HFFc6 (cell line): ENCODE results near the gene SPHK2. TPM values are rescaled to one million over a fixed set of nuclear protein-coding genes. Genes with fewer than 3 reads are reported as not detected.
"Not testable (repeated sequence)": the region's sequence is repeated elsewhere in the genome, so short reads cannot be mapped to it uniquely, and the experiment has no call there.

Experiments
- DNase-seq: peaks from one replicate; pipeline ENCODE4 v3.0.0-alpha.2; 2018
- H3K27ac Mint-ChIP-seq: 2 replicates; pipeline ENCODE4 v1.8.0; 2020; ENCODE audit warnings: mild to moderate bottlenecking, mixed read lengths
- H3K27me3 Mint-ChIP-seq: 2 replicates; pipeline ENCODE4 v1.8.0; 2021; ENCODE audit warnings: mild to moderate bottlenecking, moderate library complexity, mixed read lengths; ENCODE audit not compliant: insufficient read depth
- H3K36me3 Mint-ChIP-seq: 2 replicates; pipeline ENCODE4 v1.8.0; 2021; ENCODE audit warnings: low read depth, mixed read lengths
- H3K4me1 Mint-ChIP-seq: 2 replicates; pipeline ENCODE4 v1.8.0; 2020; ENCODE audit warnings: low read depth, mixed read lengths
- H3K4me3 Mint-ChIP-seq: 2 replicates; pipeline ENCODE4 v1.8.0; 2020; ENCODE audit warnings: mild to moderate bottlenecking, moderate library complexity, mixed read lengths
- H3K9me3 Mint-ChIP-seq: 2 replicates; pipeline ENCODE4 v1.8.0; 2020; ENCODE audit warnings: mild to moderate bottlenecking, mixed read lengths
- total RNA-seq, 6 experiments: library from RNA; stranded (reverse); fragmentation: NEBNext Ultra II Directional; extraction: Animal tissue kit (Norgen Biotek cat#: 25700); gene quantifications; 2 replicates in 1 of 6; 3 replicates in 5 of 6; pipeline ENCODE4 v1.2.3, GENCODE V29; 2021
- TF ChIP-seq, protein P1 (sequence below): fragments of 200-600 bp; sonication (generic); IDR thresholded peaks from 2 replicates; pipeline ENCODE4 v1.5.0; 2021; ENCODE audit warnings: antibody characterized with exemption, mild to moderate bottlenecking

SPHK2 gene
- total RNA-seq, 6 experiments from 2014 or later, result 20.1 to 34.0 (median 23.4) TPM

DNA sequence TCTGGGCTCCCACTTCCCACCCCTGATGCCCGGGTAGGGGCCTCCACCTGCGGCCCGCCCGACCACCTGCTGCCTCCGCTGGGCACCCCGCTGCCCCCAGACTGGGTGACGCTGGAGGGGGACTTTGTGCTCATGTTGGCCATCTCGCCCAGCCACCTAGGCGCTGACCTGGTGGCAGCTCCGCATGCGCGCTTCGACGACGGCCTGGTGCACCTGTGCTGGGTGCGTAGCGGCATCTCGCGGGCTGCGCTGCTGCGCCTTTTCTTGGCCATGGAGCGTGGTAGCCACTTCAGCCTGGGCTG lies 9.9 kb downstream of the SPHK2 start:
- peaks cover 29% of the 10 kb centered on the region for H3K4me1 Mint-ChIP-seq
- DNase-seq, result no peak
- TF ChIP-seq, protein P1, sequence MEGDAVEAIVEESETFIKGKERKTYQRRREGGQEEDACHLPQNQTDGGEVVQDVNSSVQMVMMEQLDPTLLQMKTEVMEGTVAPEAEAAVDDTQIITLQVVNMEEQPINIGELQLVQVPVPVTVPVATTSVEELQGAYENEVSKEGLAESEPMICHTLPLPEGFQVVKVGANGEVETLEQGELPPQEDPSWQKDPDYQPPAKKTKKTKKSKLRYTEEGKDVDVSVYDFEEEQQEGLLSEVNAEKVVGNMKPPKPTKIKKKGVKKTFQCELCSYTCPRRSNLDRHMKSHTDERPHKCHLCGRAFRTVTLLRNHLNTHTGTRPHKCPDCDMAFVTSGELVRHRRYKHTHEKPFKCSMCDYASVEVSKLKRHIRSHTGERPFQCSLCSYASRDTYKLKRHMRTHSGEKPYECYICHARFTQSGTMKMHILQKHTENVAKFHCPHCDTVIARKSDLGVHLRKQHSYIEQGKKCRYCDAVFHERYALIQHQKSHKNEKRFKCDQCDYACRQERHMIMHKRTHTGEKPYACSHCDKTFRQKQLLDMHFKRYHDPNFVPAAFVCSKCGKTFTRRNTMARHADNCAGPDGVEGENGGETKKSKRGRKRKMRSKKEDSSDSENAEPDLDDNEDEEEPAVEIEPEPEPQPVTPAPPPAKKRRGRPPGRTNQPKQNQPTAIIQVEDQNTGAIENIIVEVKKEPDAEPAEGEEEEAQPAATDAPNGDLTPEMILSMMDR, result no peak
- no peak overlapping the region for H3K27ac Mint-ChIP-seq
- no peak overlapping the region for H3K4me3 Mint-ChIP-seq
- no peaks in the 10 kb centered on the region for H3K36me3 Mint-ChIP-seq
- no peaks in the 10 kb centered on the region; the same call in none of the 2 replicates for H3K27me3 Mint-ChIP-seq
- no peaks in the 10 kb centered on the region for H3K9me3 Mint-ChIP-seq

DNA sequence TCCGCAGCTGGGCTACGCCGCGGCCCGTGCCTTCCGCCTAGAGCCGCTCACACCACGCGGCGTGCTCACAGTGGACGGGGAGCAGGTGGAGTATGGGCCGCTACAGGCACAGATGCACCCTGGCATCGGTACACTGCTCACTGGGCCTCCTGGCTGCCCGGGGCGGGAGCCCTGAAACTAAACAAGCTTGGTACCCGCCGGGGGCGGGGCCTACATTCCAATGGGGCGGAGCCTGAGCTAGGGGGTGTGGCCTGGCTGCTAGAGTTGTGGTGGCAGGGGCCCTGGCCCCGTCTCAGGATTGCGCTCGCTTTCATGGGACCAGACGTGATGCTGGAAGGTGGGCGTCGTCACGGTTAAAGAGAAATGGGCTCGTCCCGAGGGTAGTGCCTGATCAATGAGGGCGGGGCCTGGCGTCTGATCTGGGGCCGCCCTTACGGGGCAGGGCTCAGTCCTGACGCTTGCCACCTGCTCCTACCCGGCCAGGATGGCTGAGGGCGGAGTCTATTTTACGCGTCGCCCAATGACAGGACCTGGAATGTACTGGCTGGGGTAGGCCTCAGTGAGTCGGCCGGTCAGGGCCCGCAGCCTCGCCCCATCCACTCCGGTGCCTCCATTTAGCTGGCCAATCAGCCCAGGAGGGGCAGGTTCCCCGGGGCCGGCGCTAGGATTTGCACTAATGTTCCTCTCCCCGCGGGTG lies 10.4 kb downstream of the SPHK2 start:
- H3K27ac Mint-ChIP-seq, result no peak overlapping the region
- TF ChIP-seq, protein P1, result no peak
- H3K4me3 Mint-ChIP-seq, result no peak overlapping the region

DNA sequence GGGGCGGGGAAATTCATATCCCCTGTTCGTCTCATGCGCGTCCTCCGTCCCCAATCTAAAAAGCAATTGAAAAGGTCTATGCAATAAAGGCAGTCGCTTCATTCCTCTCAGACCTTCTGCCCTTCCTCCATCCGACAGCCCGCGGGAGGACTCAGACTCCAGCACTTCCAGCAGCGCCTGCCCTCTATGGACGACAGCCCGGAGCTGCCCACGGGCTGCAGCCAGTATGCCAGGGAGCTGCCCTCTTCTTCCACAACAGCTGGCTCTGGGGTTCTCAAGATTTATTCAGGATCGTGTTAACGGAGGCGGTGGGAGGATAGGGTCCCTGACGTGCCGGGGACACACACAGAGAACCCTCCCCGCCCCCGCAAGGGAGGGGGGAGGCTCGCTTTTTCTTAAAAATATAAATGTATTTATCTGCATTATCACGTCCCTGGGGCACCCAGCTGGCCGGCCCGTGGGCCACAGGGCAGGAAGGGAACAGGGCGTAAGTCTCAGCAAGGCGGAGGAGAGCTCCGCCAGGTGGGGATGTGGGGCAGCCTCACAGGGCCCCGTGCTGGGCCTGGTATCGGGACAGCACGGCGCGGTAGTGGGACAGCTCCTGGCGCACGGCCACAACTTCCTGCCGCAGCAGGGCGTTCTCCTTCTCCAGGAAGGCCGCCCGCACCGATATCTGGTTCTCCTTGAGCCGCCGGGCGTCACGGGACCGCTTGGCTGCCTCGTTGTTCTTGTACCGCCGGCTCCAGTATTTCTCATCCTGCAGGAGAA lies 11.2 kb downstream of the SPHK2 start:
- no peaks in the 10 kb centered on the region; the same call in none of the 2 replicates for H3K27me3 Mint-ChIP-seq
- 0 out of 2 replicates have a peak overlapping the region, but pooled peaks have one; percentile 30 for H3K4me3 Mint-ChIP-seq
- TF ChIP-seq, protein P1, result no peak
- no peak for DNase-seq
- peaks cover 32% of the 10 kb centered on the region for H3K4me1 Mint-ChIP-seq
- no peaks in the 10 kb centered on the region for H3K36me3 Mint-ChIP-seq
- no peaks in the 10 kb centered on the region for H3K9me3 Mint-ChIP-seq
- no peak overlapping the region for H3K27ac Mint-ChIP-seq

More for the DNA sequence above, 10.4 kb downstream of the SPHK2 start:
- DNase-seq, result no peak
- Mint-ChIP-seq H3K9me3 (no peaks in the 10 kb centered on the region), H3K27me3 (no peaks in the 10 kb centered on the region; the same call in none of the 2 replicates), H3K36me3 (no peaks in the 10 kb centered on the region), H3K4me1 (peaks cover 34% of the 10 kb centered on the region)

DNA sequence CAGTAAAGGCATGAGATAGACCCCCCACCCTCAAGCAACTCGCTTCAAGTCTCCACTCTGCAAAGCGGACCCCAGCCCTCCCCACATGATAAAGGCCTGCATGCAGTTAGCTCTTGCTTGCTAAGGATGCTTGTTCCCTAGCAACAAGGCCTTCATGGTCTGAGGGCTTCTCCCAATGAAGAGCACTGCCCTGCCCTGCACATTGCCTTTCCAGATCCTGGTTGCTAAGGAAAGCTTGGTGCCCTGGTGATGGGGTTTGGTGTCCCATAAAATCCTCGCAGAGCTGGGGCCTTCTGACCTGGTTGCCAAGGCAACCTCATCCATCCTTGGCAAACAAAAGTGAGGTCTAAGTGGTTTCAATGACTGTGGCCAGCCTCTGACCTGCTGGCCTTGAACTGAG lies 11.9 kb downstream of the SPHK2 start:
- no peaks in the 10 kb centered on the region for H3K9me3 Mint-ChIP-seq
- DNase-seq, result peak; percentile 34
- H3K27me3 Mint-ChIP-seq, result peaks cover 2% of the 10 kb centered on the region
- TF ChIP-seq, protein P1, result no peak
- H3K4me1 Mint-ChIP-seq, result peaks cover 36% of the 10 kb centered on the region
- H3K36me3 Mint-ChIP-seq, result no peaks in the 10 kb centered on the region
- H3K4me3 Mint-ChIP-seq, result no peak overlapping the region
- H3K27ac Mint-ChIP-seq, result 0 out of 2 replicates have a peak overlapping the region, but pooled peaks have one; percentile 11

DNA sequence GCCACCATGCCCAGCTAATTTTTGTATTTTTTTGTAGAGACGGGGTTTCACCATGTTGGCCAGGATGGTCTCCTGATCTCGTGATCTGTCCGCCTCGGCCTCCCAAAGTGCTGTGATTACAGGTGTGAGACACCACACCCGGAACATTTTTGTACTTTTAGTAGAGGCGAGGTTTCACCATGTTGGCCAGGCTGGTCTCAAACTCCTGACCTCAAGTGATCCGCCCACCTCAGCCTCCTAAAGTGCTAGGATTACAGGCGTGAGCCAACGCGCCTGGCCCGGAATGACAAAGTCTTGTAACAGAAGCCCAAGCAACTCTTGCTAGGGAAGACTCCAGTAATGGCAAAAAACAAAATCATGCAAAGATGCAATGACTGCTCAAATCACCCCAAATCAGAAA lies 13.0 kb downstream of the SPHK2 start:
- Mint-ChIP-seq H3K27ac (peak overlapping the region; percentile 51), H3K4me1 (peaks cover 37% of the 10 kb centered on the region)
- not testable (repeated sequence) for H3K27me3 Mint-ChIP-seq, DNase-seq, H3K9me3 Mint-ChIP-seq, H3K36me3 Mint-ChIP-seq, H3K4me3 Mint-ChIP-seq

DNA sequence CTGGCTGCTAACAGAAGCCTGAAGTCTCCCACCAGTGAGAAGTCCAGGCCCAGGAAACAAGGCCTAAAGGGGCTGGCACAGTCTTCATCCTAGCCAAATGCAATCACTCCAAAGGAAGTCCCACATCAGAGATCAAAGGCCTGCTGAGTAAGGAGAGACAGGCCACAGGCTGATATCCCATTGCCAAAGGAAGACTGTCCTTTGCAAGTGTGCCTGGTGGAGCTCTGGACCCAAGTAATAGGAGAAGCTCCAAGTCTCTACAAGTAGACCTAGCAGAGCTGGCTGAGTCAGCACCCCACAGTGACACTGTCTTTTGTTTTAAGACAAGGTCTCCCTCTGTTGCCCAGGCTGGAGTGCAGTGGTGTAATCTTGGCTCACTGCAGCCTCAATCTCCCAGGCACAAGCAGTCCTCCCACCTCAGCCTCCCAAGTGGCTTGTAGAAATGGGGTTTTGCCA lies 13.4 kb downstream of the SPHK2 start:
- TF ChIP-seq, protein P1, result no peak
- peaks cover 3% of the 10 kb centered on the region; the same call in 1 of the 2 replicates for H3K27me3 Mint-ChIP-seq
- no peaks in the 10 kb centered on the region for H3K36me3 Mint-ChIP-seq
- no peaks in the 10 kb centered on the region for H3K9me3 Mint-ChIP-seq
- peaks cover 41% of the 10 kb centered on the region for H3K4me1 Mint-ChIP-seq
- peak overlapping the region; percentile 51 for H3K27ac Mint-ChIP-seq
- H3K4me3 Mint-ChIP-seq, result no peak overlapping the region
- DNase-seq, result peak; percentile 53
